NK-92 (cell line): ENCODE data around the gene APCDD1.
"Not testable (repeated sequence)": the region's sequence is repeated elsewhere in the genome, so short reads cannot be mapped to it uniquely, and the experiment has no call there.

Experiments used
- DNase-seq: peaks from one replicate; lab custom pipeline; 2025; ENCODE audit not compliant: unreplicated experiment; lab: John Stamatoyannopoulos, UW

Gene APCDD1

GRCh38 chr18:10524507-10525370 lies 70.3 kb downstream of the APCDD1 start:
- no peak for DNase-seq

- no peak for DNase-seq
Measured at GRCh38 chr18:10525371-10525691, 70.9 kb downstream of the APCDD1 start.

GRCh38 chr18:10525697-10526560 lies 71.5 kb downstream of the APCDD1 start, which contains the start of gene NAPG:
TSS of gene NAPG (plus strand) at chr18:10526027. CDS start at chr18:10526103, 76 bp downstream.
- peak; percentile 29 for DNase-seq

- no peak for DNase-seq
Measured at GRCh38 chr18:10526561-10526949, 72.1 kb downstream of the APCDD1 start.

GRCh38 chr18:10528439-10528838 lies 74.0 kb downstream of the APCDD1 start:
- DNase-seq, result no peak

GRCh38 chr18:10530002-10530401 lies 75.6 kb downstream of the APCDD1 start:
- DNase-seq, result no peak

GRCh38 chr18:10530852-10531251 lies 76.4 kb downstream of the APCDD1 start:
- DNase-seq, result no peak

- no peak for DNase-seq
Measured at GRCh38 chr18:10533111-10533510, 78.7 kb downstream of the APCDD1 start.

- no peak for DNase-seq
Measured at GRCh38 chr18:10536280-10536679, 81.8 kb downstream of the APCDD1 start.

GRCh38 chr18:10537765-10538164 lies 83.3 kb downstream of the APCDD1 start:
- DNase-seq, result no peak

GRCh38 chr18:10539124-10539523 lies 84.7 kb downstream of the APCDD1 start:
- DNase-seq, result not testable (repeated sequence)
